HG02840 (cell line): Measurements from ENCODE around the gene RAF1.
A peak's percentile ranks its signal among the peaks of the same experiment; 100 is the strongest.
"Not testable (repeated sequence)": the region's sequence is repeated elsewhere in the genome, so short reads cannot be mapped to it uniquely, and the experiment has no call there.

Experiments used
- ATAC-seq: cut with Tn5 transposase; IDR thresholded peaks from one replicate; pipeline ENCODE4 v1.9.1; 2021; ENCODE audit warnings: mild to moderate bottlenecking, moderate library complexity, moderate number of reproducible peaks; ENCODE audit not compliant: unreplicated experiment, low FRiP score

Gene RAF1

DNA sequence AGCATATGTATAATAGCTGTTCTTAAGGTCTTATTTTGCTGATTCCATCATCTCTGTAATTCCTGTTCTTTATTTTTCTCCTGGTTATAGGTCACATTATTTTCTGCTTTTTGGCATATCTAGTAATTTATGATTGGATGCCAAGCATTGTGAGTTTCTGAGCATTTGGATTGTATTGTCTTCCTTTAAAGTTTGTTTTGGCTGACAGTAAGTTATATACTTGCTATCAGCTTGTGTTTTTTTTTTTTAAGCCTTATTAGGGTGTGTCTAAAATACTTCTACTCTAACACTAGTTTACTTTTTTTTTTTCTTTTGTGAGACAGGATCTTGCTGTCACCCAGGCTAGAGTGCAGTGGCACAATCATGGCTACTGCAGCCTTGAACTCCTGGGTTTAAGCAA, 96.9 kb downstream of the RAF1 start:
- ATAC-seq = no peak

DNA sequence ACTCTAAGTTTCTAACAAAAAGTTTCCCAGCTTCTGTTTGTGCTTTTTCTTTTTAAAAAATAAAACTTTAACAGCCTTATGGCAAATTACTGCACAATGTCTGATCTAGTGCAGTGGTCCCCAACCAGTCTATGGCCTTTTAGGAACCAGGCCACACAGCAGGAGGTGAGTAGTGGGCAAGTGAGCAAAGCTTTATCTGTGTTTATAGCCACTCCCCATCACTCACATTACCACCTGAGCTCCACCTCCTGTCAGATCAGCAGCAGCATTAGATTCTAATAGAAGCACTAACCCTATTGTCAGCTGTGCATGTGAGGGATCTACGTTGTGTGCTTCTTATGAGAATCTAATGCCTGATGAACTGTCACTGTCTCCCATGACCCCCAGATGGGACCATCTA, 101.5 kb downstream of the RAF1 start:
- ATAC-seq = no peak

DNA sequence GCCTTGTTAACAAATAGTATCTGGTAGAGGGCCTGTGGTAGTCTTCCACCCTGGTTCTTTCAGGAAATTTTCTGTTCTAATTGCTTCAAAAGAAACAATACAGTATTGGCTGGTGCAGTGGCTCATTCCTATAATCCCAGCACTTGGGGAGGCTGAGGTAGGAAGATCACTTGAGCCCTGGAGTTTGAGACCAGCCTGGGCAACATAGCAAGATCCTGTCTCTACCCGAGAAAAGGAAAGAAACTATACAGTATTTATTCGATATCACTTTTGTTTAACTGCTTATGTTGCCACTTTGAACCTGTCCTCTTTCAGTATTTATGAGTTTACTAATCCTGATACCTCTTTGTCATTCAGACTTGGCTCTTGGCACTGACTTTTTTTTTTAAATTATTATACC, 102.5 kb downstream of the RAF1 start:
- no peak for ATAC-seq

- no peak for ATAC-seq
Observed at GRCh38 chr3:12560505-12561190, 103.3 kb downstream of the RAF1 start.

DNA sequence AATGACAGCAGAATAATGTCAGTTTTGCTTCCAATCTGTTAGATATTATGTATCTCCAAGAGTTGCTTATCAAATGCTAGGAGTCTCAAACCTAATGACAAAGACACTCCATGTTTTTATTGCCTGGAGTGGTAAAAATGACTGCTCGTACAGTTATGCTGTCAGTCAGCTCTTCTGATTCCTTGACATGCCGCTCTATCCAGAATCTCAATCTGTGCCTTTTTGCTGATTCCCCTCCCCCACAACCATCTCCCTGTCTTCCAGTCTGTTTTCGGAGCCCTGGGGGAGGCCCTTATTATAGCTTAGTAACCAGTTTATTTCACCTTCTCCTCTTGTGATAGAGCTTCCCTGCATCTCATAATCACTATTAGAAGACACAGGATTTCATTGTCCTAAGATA, 104.4 kb downstream of the RAF1 start:
- no peak for ATAC-seq

DNA sequence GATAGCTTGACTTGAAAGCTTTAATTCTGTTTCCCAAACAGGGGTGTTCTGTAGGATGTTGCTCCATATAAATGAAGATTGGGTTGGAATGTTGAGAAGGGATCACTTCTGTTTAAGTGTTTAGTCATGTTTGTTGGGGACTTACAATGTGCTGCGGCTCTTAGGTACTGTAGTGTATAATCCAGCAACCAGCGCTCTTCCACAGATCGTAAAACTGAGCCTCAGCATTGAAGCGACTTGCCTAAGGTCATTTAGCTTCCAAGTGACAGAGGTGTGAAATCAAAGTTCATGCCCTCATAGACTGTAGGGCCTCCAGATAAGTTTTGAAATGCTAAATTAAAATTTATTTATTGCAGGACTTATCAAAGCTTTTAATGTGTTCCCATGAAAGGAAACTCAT, 105.2 kb downstream of the RAF1 start:
- no peak for ATAC-seq

GRCh38 chr3:12557473-12558100, 106.3 kb downstream of the RAF1 start:
- ATAC-seq = no peak

- peak; percentile 73 for ATAC-seq
Observed at GRCh38 chr3:12556690-12557472, 107.0 kb downstream of the RAF1 start, which contains the start of gene MKRN2. TSS of gene MKRN2 (plus strand) at chr3:12557087. CDS start at chr3:12557151, 64 bp downstream.

DNA sequence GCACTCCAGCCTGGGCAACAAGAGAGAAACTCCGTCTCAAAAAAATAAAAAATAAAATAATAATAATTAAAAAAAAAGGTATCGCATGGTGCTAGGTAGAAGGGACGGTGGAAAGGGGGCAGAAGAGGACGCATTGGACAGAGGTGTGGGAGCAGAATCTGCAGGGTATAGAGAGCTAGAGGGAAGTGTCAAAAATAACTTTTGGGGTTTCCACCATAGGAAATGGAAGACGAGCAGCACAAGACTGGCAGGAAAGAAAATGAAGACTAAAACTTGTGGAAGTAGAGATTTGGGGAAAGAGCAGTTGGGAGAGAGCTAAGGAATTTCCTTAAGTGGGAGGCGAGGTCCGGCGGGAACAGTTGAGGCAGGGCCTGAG, 107.6 kb downstream of the RAF1 start:
- no peak for ATAC-seq

GRCh38 chr3:12553921-12554391, 110.0 kb downstream of the RAF1 start:
- no peak for ATAC-seq

GRCh38 chr3:12549971-12550760, 113.8 kb downstream of the RAF1 start:
- no peak for ATAC-seq

DNA sequence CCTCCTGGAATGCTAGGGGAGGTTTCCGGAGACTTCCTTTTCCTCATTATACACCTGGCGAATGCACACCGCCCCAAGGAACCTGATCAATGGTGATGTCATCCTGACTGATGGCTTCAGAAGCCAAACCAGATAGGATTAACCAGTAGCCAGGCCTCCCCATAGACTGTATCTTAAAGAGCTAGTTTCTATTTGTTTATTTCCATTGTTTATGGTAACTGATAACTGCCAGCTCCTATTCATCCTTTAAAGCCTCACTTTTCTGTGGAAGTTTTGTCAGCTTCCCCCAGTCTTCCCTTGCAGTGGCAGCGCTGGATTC, 118.5 kb downstream of the RAF1 start, which contains the start of gene MKRN2OS:
Gene MKRN2OS (minus strand): TSS at position 27 of the 319 bp plus-strand sequence. CDS start 35 bp downstream, outside the sequence.
- no peak for ATAC-seq

GRCh38 chr3:12544652-12545472, 119.1 kb downstream of the RAF1 start:
- no peak for ATAC-seq

DNA sequence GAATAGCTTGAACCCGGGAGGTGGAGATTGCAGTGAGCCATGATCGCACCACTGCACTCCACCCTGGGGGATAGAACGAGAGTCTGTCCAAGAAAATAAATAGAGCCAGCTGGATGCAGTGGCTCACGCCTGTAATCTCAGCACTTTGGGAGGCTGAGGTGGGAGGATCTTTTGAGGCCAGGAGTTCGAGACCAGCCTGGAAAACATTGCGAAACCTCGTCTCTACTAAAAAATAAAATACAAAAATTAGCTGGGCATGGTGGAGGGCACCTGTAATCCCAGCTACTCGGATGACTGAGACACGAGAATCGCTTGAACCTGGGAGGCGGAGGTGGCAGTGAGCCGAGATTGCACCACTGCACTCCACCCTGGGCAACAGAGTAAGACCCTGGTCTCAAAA, 120.4 kb downstream of the RAF1 start:
- ATAC-seq = not testable (repeated sequence)

GRCh38 chr3:12541625-12542024, 122.3 kb downstream of the RAF1 start:
- no peak for ATAC-seq

DNA sequence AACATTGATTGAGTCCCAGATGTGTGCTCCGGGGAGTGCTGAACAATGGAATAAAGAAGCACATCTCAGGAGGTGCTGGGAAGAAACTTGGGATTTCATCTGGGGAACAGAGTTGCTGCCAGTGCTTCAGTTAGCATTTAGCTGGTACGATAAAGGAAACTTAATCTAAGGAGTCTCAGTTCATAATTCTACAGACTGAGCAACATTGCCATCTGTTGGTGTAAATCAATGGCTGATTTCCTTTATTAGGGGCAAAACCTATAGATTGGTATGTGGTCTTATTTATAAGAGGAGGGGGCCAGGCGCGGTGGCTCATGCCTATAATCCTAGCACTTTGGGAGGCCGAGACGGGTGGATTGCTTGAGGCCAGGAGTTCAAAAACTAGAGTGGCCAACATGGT, 127.5 kb downstream of the RAF1 start:
- no peak for ATAC-seq
